Trophoblast cell (in vitro differentiated cells and primary cell): ENCODE results near the gene C5orf15.
A peak's percentile ranks its signal among the peaks of the same experiment; 100 is the strongest.

ENCODE experiments used
- DNase-seq, 2 donors: peaks; one replicate each; pipeline ENCODE4 v3.0.0-alpha.2; 2016
- H2AFZ ChIP-seq: 2 replicates; pipeline ENCODE4 v1.6.1; 2013; ENCODE audit warnings: low read length, moderate library complexity, mild to moderate bottlenecking; ENCODE audit not compliant: insufficient read depth, poor library complexity
- H2AK5ac ChIP-seq: 2 replicates; pipeline ENCODE4 v1.6.1; 2013; ENCODE audit warnings: mild to moderate bottlenecking, low read length
- H2BK120ac ChIP-seq: 2 replicates; pipeline ENCODE4 v1.6.1; 2013; ENCODE audit warnings: low read length, mild to moderate bottlenecking, moderate library complexity; ENCODE audit not compliant: insufficient read depth, poor library complexity
- H2BK12ac ChIP-seq: 2 replicates; pipeline ENCODE4 v1.6.1; 2013; ENCODE audit warnings: mild to moderate bottlenecking, low read length, moderate library complexity
- H2BK5ac ChIP-seq: 2 replicates; pipeline ENCODE4 v1.6.1; 2013; ENCODE audit warnings: low read length, low read depth, moderate library complexity, mild to moderate bottlenecking; ENCODE audit not compliant: poor library complexity
- H3K14ac ChIP-seq: 2 replicates; pipeline ENCODE4 v1.6.1; 2013; ENCODE audit warnings: mild to moderate bottlenecking, low read length
- H3K18ac ChIP-seq: 2 replicates; pipeline ENCODE4 v1.6.1; 2013; ENCODE audit warnings: mild to moderate bottlenecking, low read length
- H3K23ac ChIP-seq: 2 replicates; pipeline ENCODE4 v1.6.1; 2013; ENCODE audit warnings: low read length
- H3K27ac ChIP-seq: 2 replicates; pipeline ENCODE4 v1.5.1; 2013; ENCODE audit warnings: low read depth, mild to moderate bottlenecking, inconsistent platforms, low read length, moderate library complexity
- H3K27me3 ChIP-seq: 2 replicates; pipeline ENCODE4 v1.6.1; 2013; ENCODE audit warnings: inconsistent platforms, mild to moderate bottlenecking, low read length, moderate library complexity; ENCODE audit not compliant: insufficient read depth
- H3K36me3 ChIP-seq, 2 experiments: 1 replicate in 1 of 2; 2 replicates in 1 of 2; pipeline ENCODE4 v1.6.1; 2013; ENCODE audit warnings: low read length in 2 of 2, mild to moderate bottlenecking in 2 of 2, moderate library complexity in 1 of 2; ENCODE audit not compliant: insufficient read depth in 2 of 2, control insufficient read depth in 1 of 2
- H3K4ac ChIP-seq: 2 replicates; pipeline ENCODE4 v1.6.1; 2013; ENCODE audit warnings: low read depth, mild to moderate bottlenecking, low read length, moderate library complexity
- H3K4me1 ChIP-seq, 2 experiments: 1 replicate in 1 of 2; 2 replicates in 1 of 2; pipeline ENCODE4 v1.6.1; 2013; ENCODE audit warnings: low read length in 2 of 2, mild to moderate bottlenecking in 2 of 2, moderate library complexity in 1 of 2; ENCODE audit not compliant: insufficient read depth in 2 of 2, control insufficient read depth in 1 of 2
- H3K4me2 ChIP-seq: 2 replicates; pipeline ENCODE4 v1.6.1; 2013; ENCODE audit warnings: inconsistent platforms, mild to moderate bottlenecking, low read length, moderate library complexity
- H3K4me3 ChIP-seq: 2 replicates; pipeline ENCODE4 v1.5.1; 2013; ENCODE audit warnings: mild to moderate bottlenecking, low read depth, low read length, inconsistent platforms
- H3K79me1 ChIP-seq: one replicate; pipeline ENCODE4 v1.6.1; 2013; ENCODE audit warnings: low read length
- H3K79me2 ChIP-seq: 2 replicates; pipeline ENCODE4 v1.6.1; 2013; ENCODE audit warnings: low read length, mild to moderate bottlenecking; ENCODE audit not compliant: control insufficient read depth, insufficient read depth, poor library complexity
- H3K9ac ChIP-seq: 2 replicates; pipeline ENCODE4 v1.6.1; 2013; ENCODE audit warnings: mild to moderate bottlenecking, low read length
- H3K9me3 ChIP-seq: 2 replicates; pipeline ENCODE4 v1.6.1; 2013; ENCODE audit warnings: low read depth, mild to moderate bottlenecking, control low read depth, inconsistent platforms, low read length; ENCODE audit not compliant: insufficient read depth
- H4K12ac ChIP-seq: 2 replicates; pipeline ENCODE4 v1.6.1; 2013; ENCODE audit warnings: low read depth, mild to moderate bottlenecking, low read length, moderate library complexity
- H4K8ac ChIP-seq: 2 replicates; pipeline ENCODE4 v1.6.1; 2013; ENCODE audit warnings: low read depth, mild to moderate bottlenecking, low read length, moderate library complexity
- H4K91ac ChIP-seq: one replicate; pipeline ENCODE4 v1.6.1; 2013; ENCODE audit warnings: low read depth, mild to moderate bottlenecking, low read length, moderate library complexity
- WGBS: extraction: QIAGEN DNeasy Blood & Tissue Kit; methylation state at CpG from one replicate; pipeline ENCODE4 v1.1.7; 2013; ENCODE audit warnings: missing lambda C conversion rate; ENCODE audit not compliant: insufficient read length, insufficient coverage; ENCODE audit errors: extremely low coverage; 5-methylcytosine and 5-hydroxymethylcytosine counted together

The C5orf15 gene

GRCh38 chr5:134003064-134003816, 34.8 kb upstream of the C5orf15 start:
- peaks cover 23% of the 10 kb centered on the region for H3K79me1 ChIP-seq
- H3K18ac ChIP-seq = no peak overlapping the region
- no peaks in the 10 kb centered on the region for H3K27me3 ChIP-seq
- no peak for DNase-seq
- H3K4ac ChIP-seq = peak overlapping the region; percentile 71
- H2AFZ ChIP-seq = no peak overlapping the region
- no peak overlapping the region for H4K91ac ChIP-seq
- no peak overlapping the region for H4K8ac ChIP-seq
- H4K12ac ChIP-seq = no peak overlapping the region
- H3K4me2 ChIP-seq = peak overlapping the region; percentile 71
- no peaks in the 10 kb centered on the region for H3K9me3 ChIP-seq
- no peak overlapping the region for H3K23ac ChIP-seq
- H2BK5ac ChIP-seq = no peak overlapping the region
- peaks cover 13 to 15% of the 10 kb centered on the region in 2 experiments for H3K36me3 ChIP-seq
- H2AK5ac ChIP-seq = no peak overlapping the region
- peak overlapping the region; percentile 95 for H3K4me3 ChIP-seq
- peak overlapping the region; percentile 81 for H3K9ac ChIP-seq
- H3K14ac ChIP-seq = no peak overlapping the region
- no peak overlapping the region for H2BK120ac ChIP-seq
- peaks cover 55% of the 10 kb centered on the region for H3K79me2 ChIP-seq
- H2BK12ac ChIP-seq = no peak overlapping the region
- no peak overlapping the region for H3K27ac ChIP-seq
- H3K4me1 ChIP-seq = peaks cover 25 to 30% of the 10 kb centered on the region in 2 experiments
- WGBS = no CpG with 5 or more reads among the region's 11 CpGs

- WGBS = no CpG with 5 or more reads among the region's 13 CpGs
These were observed 33.7 kb upstream of the C5orf15 start for GRCh38 chr5:134001938-134002731.

GRCh38 chr5:134000696-134001453, 32.5 kb upstream of the C5orf15 start:
- no CpG with 5 or more reads among the region's 10 CpGs for WGBS
- H3K9ac ChIP-seq = no peak overlapping the region
- no peak overlapping the region for H3K27ac ChIP-seq

More at GRCh38 chr5:134001938-134002731, 33.7 kb upstream of the C5orf15 start:
- no peak overlapping the region for H3K14ac ChIP-seq
- H3K18ac ChIP-seq = no peak overlapping the region
- peaks cover 55% of the 10 kb centered on the region for H3K79me2 ChIP-seq
- H2AFZ ChIP-seq = no peak overlapping the region
- peak overlapping the region; percentile 71 for H3K4ac ChIP-seq
- peak in 1 of 2 donors; percentile 65 for DNase-seq
- peaks cover 25 to 30% of the 10 kb centered on the region in 2 experiments for H3K4me1 ChIP-seq
- H4K8ac ChIP-seq = no peak overlapping the region
- peaks cover 13 to 15% of the 10 kb centered on the region in 2 experiments for H3K36me3 ChIP-seq
- no peaks in the 10 kb centered on the region for H3K9me3 ChIP-seq
- H2BK120ac ChIP-seq = no peak overlapping the region
- no peak overlapping the region for H3K23ac ChIP-seq
- no peak overlapping the region for H4K91ac ChIP-seq
- H2AK5ac ChIP-seq = no peak overlapping the region
- H3K9ac ChIP-seq = no peak overlapping the region
- H3K27me3 ChIP-seq = no peaks in the 10 kb centered on the region
- no peak overlapping the region for H3K4me3 ChIP-seq
- H2BK12ac ChIP-seq = no peak overlapping the region
- no peak overlapping the region for H2BK5ac ChIP-seq
- peaks cover 23% of the 10 kb centered on the region for H3K79me1 ChIP-seq
- no peak overlapping the region for H3K27ac ChIP-seq
- H4K12ac ChIP-seq = no peak overlapping the region
- H3K4me2 ChIP-seq = peak overlapping the region; percentile 28

GRCh38 chr5:134000091-134000511, 31.7 kb upstream of the C5orf15 start:
- Histone ChIP-seq H3K79me2 (peaks cover 66% of the 10 kb centered on the region), H3K9me3 (no peaks in the 10 kb centered on the region), H3K27me3 (no peaks in the 10 kb centered on the region), H3K4me2 (no peak overlapping the region), H4K91ac (no peak overlapping the region), H4K8ac (no peak overlapping the region), H2BK5ac (no peak overlapping the region), H2AFZ (no peak overlapping the region), H3K4ac (peak overlapping the region; percentile 71), H3K36me3 (peaks cover 13 to 15% of the 10 kb centered on the region in 2 experiments), H3K27ac (no peak overlapping the region), H3K79me1 (peaks cover 13% of the 10 kb centered on the region), H3K9ac (no peak overlapping the region), H4K12ac (no peak overlapping the region), H3K23ac (no peak overlapping the region), H3K18ac (no peak overlapping the region), H3K4me1 (peaks cover 30 to 34% of the 10 kb centered on the region in 2 experiments), H3K14ac (no peak overlapping the region), H3K4me3 (no peak overlapping the region), H2BK120ac (no peak overlapping the region), H2AK5ac (no peak overlapping the region), H2BK12ac (no peak overlapping the region)
- no CpG with 5 or more reads among the region's 5 CpGs for WGBS
- no peak for DNase-seq

More at GRCh38 chr5:134000696-134001453, 32.5 kb upstream of the C5orf15 start:
- Histone ChIP-seq H4K8ac (no peak overlapping the region), H3K4me2 (no peak overlapping the region), H3K14ac (no peak overlapping the region), H2BK120ac (no peak overlapping the region), H3K9me3 (no peaks in the 10 kb centered on the region), H3K79me2 (peaks cover 65% of the 10 kb centered on the region), H3K23ac (no peak overlapping the region), H4K91ac (no peak overlapping the region), H2AFZ (no peak overlapping the region), H3K18ac (no peak overlapping the region), H3K36me3 (peaks cover 13 to 15% of the 10 kb centered on the region in 2 experiments), H2BK12ac (no peak overlapping the region), H3K79me1 (peaks cover 19% of the 10 kb centered on the region), H2AK5ac (no peak overlapping the region), H4K12ac (no peak overlapping the region), H3K4me3 (no peak overlapping the region), H3K27me3 (no peaks in the 10 kb centered on the region), H3K4ac (peak overlapping the region; percentile 71), H2BK5ac (no peak overlapping the region), H3K4me1 (peaks cover 29 to 33% of the 10 kb centered on the region in 2 experiments)
- DNase-seq = no peak
